ENCODE results near the gene ARRDC1. TPM values are rescaled to one million over a fixed set of nuclear protein-coding genes. Genes with fewer than 3 reads are reported as not detected.

Gene ARRDC1
- total and polyA plus RNA-seq, 9 of the 15 experiments (the other 6 are each of a cell fraction or from before 2014, with no cell fraction given) = 0.21 to 45.3 (median 18.6) TPM

DNA sequence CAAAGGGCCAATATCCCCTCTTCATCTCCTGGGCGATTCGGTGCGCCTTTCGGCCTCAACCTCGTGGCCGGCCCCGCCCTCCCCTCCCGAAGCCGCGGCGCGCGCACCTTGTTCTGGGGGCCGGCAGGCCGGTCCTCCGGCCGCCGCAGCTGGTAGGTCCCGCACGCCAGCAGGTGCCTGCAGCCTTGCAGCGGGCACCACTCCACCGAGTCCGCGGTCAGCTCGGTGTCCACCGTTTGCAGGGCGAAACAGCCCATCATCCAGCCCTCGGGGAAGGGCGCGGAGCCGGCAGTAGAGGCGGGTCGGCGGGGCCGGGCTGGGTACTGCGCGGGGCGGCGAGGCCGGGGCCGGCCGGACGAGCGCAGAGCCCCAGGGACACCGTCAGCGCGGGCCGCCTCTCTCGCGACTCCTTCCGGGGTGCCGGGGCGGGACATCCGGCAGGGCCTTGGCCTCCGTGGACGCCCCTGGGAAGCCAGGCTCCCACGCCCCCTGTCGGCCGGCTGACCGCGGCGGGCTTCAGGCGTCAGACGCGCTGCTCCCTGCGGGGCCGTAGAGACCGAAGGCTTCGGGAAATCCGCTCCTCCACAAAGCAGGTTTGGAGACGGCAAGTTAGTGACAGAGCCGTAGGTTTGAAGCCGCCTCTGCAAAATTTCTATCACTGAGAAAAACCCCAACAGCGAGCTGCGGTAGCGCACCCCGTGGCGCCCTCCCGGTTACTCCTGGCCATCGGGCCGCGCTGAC lies 26.8 kb upstream of the ARRDC1 start, which contains the start of gene DPH7 (continued):
- 0 out of 2 replicates have a peak, but pooled peaks have one; percentile 28 for TF ChIP-seq STAG1 (CRISPR knock-in tag; IDR thresholded peaks at IDR 0.05; ENCODE audit: borderline replicate concordance)
- TF ChIP-seq ZNF282 (CRISPR knock-in tag; IDR thresholded peaks at IDR 0.05) = no peak
- TF ChIP-seq ATF1 (CRISPR knock-in tag; IDR thresholded peaks at IDR 0.05) = no peak
- TF ChIP-seq ATF1 (tag; IDR thresholded peaks at IDR 0.05) = peak; percentile 90
- TF ChIP-seq, protein P1, sequence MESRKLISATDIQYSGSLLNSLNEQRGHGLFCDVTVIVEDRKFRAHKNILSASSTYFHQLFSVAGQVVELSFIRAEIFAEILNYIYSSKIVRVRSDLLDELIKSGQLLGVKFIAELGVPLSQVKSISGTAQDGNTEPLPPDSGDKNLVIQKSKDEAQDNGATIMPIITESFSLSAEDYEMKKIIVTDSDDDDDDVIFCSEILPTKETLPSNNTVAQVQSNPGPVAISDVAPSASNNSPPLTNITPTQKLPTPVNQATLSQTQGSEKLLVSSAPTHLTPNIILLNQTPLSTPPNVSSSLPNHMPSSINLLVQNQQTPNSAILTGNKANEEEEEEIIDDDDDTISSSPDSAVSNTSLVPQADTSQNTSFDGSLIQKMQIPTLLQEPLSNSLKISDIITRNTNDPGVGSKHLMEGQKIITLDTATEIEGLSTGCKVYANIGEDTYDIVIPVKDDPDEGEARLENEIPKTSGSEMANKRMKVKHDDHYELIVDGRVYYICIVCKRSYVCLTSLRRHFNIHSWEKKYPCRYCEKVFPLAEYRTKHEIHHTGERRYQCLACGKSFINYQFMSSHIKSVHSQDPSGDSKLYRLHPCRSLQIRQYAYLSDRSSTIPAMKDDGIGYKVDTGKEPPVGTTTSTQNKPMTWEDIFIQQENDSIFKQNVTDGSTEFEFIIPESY (CRISPR knock-in tag; IDR thresholded peaks at IDR 0.05) = peak; percentile 89
- TF ChIP-seq TAF9B (IDR thresholded peaks at IDR 0.05; ENCODE audit: partially characterized antibody) = no peak
- no peak for TF ChIP-seq ZNF224 (CRISPR knock-in tag; IDR thresholded peaks at IDR 0.05)
- peak; percentile 97 for TF ChIP-seq RBBP5 (IDR thresholded peaks at IDR 0.05; ENCODE audit: borderline replicate concordance, insufficient read depth, low read length, poor library complexity, severe bottlenecking)
- TF ChIP-seq, protein P2, sequence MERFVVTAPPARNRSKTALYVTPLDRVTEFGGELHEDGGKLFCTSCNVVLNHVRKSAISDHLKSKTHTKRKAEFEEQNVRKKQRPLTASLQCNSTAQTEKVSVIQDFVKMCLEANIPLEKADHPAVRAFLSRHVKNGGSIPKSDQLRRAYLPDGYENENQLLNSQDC (CRISPR knock-in tag; IDR thresholded peaks at IDR 0.05) = no peak
- no peak for TF ChIP-seq ZNF324 (CRISPR knock-in tag; IDR thresholded peaks at IDR 0.05)
- no peak for TF ChIP-seq POLR3G (IDR thresholded peaks at IDR 0.05; ENCODE audit: extremely low read depth, insufficient read length, insufficient replicate concordance)
- 0 out of 2 replicates have a peak, but pooled peaks have one; percentile 38 for TF ChIP-seq KLF1 (tag; IDR thresholded peaks at IDR 0.05)
- TF ChIP-seq, protein P3, sequence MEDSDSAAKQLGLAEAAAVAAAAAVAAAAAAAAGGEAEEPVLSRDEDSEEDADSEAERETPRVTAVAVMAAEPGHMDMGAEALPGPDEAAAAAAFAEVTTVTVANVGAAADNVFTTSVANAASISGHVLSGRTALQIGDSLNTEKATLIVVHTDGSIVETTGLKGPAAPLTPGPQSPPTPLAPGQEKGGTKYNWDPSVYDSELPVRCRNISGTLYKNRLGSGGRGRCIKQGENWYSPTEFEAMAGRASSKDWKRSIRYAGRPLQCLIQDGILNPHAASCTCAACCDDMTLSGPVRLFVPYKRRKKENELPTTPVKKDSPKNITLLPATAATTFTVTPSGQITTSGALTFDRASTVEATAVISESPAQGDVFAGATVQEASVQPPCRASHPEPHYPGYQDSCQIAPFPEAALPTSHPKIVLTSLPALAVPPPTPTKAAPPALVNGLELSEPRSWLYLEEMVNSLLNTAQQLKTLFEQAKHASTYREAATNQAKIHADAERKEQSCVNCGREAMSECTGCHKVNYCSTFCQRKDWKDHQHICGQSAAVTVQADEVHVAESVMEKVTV (CRISPR knock-in tag; IDR thresholded peaks at IDR 0.05) = 0 out of 2 replicates have a peak, but pooled peaks have one; percentile 12
- no peak for TF ChIP-seq XRCC4 (IDR thresholded peaks at IDR 0.05; ENCODE audit: extremely low read depth, insufficient read depth, insufficient read length)
- TF ChIP-seq, protein P4, sequence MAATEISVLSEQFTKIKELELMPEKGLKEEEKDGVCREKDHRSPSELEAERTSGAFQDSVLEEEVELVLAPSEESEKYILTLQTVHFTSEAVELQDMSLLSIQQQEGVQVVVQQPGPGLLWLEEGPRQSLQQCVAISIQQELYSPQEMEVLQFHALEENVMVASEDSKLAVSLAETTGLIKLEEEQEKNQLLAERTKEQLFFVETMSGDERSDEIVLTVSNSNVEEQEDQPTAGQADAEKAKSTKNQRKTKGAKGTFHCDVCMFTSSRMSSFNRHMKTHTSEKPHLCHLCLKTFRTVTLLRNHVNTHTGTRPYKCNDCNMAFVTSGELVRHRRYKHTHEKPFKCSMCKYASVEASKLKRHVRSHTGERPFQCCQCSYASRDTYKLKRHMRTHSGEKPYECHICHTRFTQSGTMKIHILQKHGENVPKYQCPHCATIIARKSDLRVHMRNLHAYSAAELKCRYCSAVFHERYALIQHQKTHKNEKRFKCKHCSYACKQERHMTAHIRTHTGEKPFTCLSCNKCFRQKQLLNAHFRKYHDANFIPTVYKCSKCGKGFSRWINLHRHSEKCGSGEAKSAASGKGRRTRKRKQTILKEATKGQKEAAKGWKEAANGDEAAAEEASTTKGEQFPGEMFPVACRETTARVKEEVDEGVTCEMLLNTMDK (IDR thresholded peaks at IDR 0.05; ENCODE audit: borderline replicate concordance, insufficient read depth, low read depth, low read length, poor library complexity, severe bottlenecking) = peak; percentile 99
- TF ChIP-seq YBX1 (IDR thresholded peaks at IDR 0.05) = no peak
- no peak for TF ChIP-seq PTTG1 (tag; IDR thresholded peaks at IDR 0.05; ENCODE audit: low read depth)
- peak; percentile 57; the same call in 1 of the 2 replicates for TF ChIP-seq CREB1 (IDR thresholded peaks at IDR 0.05)
- TF ChIP-seq CREB1 (CRISPR knock-in tag; IDR thresholded peaks at IDR 0.05) = peak; percentile 81; the same call in 1 of the 2 replicates
- no peak for TF ChIP-seq NUFIP1 (IDR thresholded peaks at IDR 0.05; ENCODE audit: partially characterized antibody)
- no peak for TF ChIP-seq SMARCB1 (IDR thresholded peaks at IDR 0.05; ENCODE audit: insufficient read length, low read depth)
- TF ChIP-seq ZNF311 (CRISPR knock-in tag; IDR thresholded peaks at IDR 0.05) = 0 out of 2 replicates have a peak, but pooled peaks have one; percentile 34
- TF ChIP-seq MTF1 (CRISPR knock-in tag; IDR thresholded peaks at IDR 0.05; ENCODE audit: borderline replicate concordance) = no peak

Data from K562 (cell line).